VCaP (cell line): Measurements from ENCODE around the gene TCEA2.

ENCODE experiments used
- H3K27ac ChIP-seq: fragments of 450-650 bp; 2 replicates; pipeline ENCODE4 v1.5.1; 2017
- CTCF ChIP-seq: fragments of 450-650 bp; conservative IDR thresholded peaks from 2 replicates; pipeline ENCODE4 v1.5.1; 2017; ENCODE audit warnings: mild to moderate bottlenecking, moderate library complexity

TCEA2 gene

DNA sequence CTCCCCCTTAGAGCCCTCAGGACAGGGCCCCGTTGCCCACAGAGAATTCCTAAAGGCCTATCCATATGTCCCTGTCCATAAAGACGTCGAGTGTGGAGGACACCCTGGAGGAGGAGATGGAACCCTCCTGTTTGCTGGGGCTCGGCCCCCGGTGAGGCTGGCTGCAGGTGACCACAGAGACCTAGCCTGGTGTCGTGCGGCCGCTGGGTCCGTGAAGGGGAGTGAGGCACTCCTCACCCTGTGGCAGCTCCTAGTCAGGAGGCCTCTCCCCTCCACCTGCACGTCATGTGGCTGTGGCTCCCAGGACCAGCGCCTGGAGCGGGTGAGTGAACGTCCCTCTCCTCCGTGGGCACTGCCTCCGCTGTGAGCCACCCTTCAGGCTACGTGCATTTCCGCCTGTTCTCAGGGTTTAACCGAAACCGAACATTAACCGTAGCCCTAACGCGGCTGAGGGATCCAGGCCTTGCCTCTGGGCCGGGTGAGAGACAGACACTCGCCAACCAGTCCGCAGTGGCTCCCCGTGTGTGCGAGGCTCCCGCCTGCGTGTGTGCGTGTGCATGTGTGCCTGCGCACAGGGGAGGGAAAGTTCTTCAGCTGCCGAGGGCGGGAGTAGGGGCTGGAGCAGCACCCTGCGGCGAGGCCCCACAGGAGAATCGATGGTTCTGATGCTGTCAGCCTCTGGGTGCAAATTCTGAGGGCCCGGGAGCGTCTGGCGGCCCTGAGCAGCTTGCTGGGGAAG lies 5.9 kb upstream of the TCEA2 start:
- no peak for TF ChIP-seq CTCF
- H3K27ac ChIP-seq: peak overlapping the region; percentile 3; the same call in 1 of the 2 replicates

DNA sequence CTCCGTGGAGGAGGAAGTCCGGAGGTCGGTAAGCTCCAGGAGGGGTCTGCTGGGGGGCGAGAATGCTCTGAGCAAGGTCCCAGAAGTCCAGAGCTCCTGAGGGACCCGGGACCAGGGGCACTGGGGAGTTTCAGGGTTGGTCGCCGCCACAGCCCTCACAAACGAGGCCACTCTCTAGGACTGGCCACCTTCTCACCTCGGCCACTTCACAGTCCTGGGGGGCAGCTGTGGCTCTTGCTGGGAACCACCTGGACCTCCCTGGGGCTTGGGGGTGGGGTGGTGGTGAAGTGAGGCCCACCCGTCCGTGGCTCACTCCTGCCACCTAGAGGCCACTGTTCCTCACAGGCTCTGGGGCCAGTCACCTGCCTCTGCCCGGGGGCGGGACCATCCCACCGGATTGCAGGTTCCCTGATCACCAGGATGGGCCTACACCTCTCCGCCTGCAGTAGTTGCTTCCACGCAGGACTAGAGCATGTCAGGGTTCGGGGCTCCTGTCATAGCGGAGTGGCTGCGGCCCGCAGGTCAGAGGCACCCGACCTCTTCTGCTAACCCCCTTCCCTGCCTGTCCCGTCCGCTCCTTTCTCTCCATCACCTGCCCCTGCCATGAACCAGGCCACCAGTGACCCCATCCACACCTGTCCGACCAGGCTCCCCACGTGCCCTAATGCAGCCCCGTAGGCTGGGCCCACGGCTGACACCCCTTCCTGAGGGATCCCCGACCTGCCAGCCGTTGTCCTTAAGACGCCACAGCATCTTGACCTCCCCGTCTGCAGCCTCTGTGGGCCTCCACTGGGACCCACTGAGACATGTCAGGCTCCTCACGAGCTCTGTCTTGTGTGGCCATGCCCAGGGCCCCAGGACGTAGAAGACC lies 5.1 kb upstream of the TCEA2 start:
- H3K27ac ChIP-seq: peak overlapping the region; percentile 48
- peak; percentile 96 for TF ChIP-seq CTCF

DNA sequence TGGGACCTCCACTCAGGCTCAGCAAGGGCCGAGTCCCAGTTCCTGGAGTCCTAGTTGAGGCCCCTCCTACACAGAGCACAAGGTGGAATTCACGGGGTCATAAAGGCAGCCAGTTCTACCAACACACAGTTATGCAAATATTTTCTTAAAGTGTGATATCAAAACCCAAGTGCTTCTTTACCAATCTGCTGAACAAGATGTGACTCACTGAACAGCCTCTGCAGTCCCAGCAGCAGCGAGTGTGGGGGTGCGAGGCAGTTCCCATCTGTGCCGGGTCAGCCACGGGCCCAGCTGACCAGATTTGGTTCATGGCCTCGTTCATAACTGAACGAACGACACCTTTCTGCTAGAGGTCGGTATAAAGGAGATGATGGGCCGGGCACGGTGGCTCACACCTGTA lies 4.5 kb upstream of the TCEA2 start:
- no peak for TF ChIP-seq CTCF
- H3K27ac ChIP-seq: peak overlapping the region; percentile 48

GRCh38 chr20:64062276-64062595 lies 762 bp upstream of the TCEA2 start:
- no peak for TF ChIP-seq CTCF
- H3K27ac ChIP-seq: peak overlapping the region; percentile 87

DNA sequence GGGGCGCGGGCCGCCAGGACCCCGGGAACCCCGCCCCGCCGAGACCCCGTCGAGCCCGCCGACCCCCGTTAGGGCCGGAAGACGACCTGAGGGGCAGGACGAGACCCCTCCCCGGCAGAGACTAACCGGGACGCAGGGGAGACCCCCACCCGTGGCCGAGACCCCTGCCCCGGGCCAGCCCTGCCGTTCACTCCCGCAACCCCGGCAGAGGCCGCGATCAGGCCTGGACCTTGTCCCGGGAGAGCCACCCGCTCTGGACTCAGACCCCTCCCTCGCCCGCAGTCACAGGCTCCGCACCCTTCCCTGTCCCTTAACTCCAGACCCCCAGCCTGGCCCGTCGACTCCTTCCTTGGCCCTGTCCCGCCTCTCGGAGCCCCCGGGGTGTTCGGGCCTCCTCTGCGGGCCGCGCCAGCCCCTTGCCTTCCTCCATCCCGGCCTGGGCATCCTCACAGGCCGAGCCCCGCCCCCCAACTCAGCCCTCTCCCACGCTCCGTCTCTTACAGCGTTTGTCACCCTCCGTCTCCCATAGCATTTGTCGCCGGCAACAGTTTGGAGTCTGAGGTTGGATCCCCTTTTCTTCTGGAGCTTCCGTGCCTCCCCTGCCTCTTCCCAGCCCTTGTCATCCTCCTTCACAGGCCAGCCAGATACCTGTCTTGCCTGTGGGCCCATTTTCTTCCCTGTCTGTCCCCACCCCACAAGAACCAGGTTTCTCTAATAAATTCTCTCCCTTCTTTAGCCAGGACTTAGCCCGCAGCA lies 569 bp downstream of the TCEA2 start:
- peak overlapping the region; percentile 87 for H3K27ac ChIP-seq
- TF ChIP-seq CTCF: no peak

- no peak for TF ChIP-seq CTCF
- peak overlapping the region; percentile 87; the same call in 1 of the 2 replicates for H3K27ac ChIP-seq
Measured at GRCh38 chr20:64064145-64064698, 1.2 kb downstream of the TCEA2 start.
